Measurements from ENCODE around the gene SARDH. TPM values are rescaled to one million over a fixed set of nuclear protein-coding genes. Genes with fewer than 3 reads are reported as not detected.

Gene SARDH
- total and polyA plus RNA-seq, 9 donors, result 2.5 to 10.0 (median 3.3) TPM

DNA sequence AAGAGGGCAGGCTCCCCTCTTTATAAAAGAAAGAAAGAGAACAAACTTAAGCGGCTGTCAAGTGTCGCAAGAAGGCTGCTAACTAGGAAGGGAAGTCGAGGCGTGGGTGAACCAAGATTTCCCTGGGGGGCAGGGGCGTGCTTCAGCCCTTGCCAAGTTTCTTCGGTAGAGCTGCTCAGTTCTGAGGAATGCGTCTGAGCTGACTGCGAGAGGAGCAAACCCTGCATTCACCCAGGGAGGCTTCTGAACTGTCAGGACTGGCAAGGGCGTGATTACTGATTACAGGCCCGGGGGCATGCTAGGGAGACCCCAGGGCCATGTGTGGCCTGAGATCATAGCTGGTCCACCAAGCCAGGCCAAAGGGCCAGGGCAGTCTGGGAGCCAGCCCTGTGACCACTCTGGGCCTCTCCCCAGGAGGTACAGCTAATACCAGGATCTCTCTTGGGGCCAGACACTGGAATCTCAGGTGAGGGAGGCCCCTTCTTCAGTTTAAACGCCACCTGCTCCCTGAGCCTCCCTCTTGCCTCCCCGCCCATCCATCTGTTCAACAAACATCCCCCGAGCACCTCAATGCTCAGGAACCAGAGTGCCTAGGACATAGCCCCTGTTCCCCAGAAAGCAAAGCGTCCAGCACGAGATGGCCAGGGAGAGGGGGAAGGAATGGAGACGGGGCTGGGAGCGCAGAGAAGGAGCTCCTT is 30.9 kb downstream of the SARDH start:
- intact Hi-C loops (cut with DNase I), result no loop called here
- peaks cover 14% of the 10 kb centered on the region for H3K4me1 ChIP-seq (ENCODE audit: insufficient read depth)
- no peak overlapping the region for H3K27ac ChIP-seq
- H3K9me3 ChIP-seq, result no peaks in the 10 kb centered on the region
- H3K27me3 ChIP-seq, result no peaks in the 10 kb centered on the region
- peak in 4 of 5 donors; percentile 28 to 69 (median 35) for DNase-seq
- WGBS, 3 donors, result 54 to 68% (median 65%) methylated on average over 17 of the region's 17 CpGs
- H3K4me3 ChIP-seq, result no peak overlapping the region
- TF ChIP-seq POLR2A (IDR thresholded peaks at IDR 0.05) (no peak), EP300 (IDR thresholded peaks at IDR 0.05) (no peak)
- TF ChIP-seq, protein P1, sequence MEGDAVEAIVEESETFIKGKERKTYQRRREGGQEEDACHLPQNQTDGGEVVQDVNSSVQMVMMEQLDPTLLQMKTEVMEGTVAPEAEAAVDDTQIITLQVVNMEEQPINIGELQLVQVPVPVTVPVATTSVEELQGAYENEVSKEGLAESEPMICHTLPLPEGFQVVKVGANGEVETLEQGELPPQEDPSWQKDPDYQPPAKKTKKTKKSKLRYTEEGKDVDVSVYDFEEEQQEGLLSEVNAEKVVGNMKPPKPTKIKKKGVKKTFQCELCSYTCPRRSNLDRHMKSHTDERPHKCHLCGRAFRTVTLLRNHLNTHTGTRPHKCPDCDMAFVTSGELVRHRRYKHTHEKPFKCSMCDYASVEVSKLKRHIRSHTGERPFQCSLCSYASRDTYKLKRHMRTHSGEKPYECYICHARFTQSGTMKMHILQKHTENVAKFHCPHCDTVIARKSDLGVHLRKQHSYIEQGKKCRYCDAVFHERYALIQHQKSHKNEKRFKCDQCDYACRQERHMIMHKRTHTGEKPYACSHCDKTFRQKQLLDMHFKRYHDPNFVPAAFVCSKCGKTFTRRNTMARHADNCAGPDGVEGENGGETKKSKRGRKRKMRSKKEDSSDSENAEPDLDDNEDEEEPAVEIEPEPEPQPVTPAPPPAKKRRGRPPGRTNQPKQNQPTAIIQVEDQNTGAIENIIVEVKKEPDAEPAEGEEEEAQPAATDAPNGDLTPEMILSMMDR (IDR thresholded peaks at IDR 0.05), result no peak
- no peaks in the 10 kb centered on the region for H3K36me3 ChIP-seq

- intact Hi-C loops (cut with DNase I), result no loop called here
- no peaks in the 10 kb centered on the region for H3K36me3 ChIP-seq
- peak in 3 of 5 donors; percentile 20 to 27 (median 23) for DNase-seq
- 25 to 38% (median 36%) methylated on average over 12 of the region's 12 CpGs for WGBS, 3 donors
- H3K4me3 ChIP-seq, result no peak overlapping the region
- peaks cover 14% of the 10 kb centered on the region for H3K4me1 ChIP-seq (ENCODE audit: insufficient read depth)
- H3K9me3 ChIP-seq, result no peaks in the 10 kb centered on the region
- H3K27me3 ChIP-seq, result no peaks in the 10 kb centered on the region
- TF ChIP-seq, protein P1 (IDR thresholded peaks at IDR 0.05), result no peak
- no peak for TF ChIP-seq POLR2A (IDR thresholded peaks at IDR 0.05)
- no peak for TF ChIP-seq EP300 (IDR thresholded peaks at IDR 0.05)
- H3K27ac ChIP-seq, result no peak overlapping the region
Observed at GRCh38 chr9:133706307-133707050, 31.7 kb downstream of the SARDH start.

DNA sequence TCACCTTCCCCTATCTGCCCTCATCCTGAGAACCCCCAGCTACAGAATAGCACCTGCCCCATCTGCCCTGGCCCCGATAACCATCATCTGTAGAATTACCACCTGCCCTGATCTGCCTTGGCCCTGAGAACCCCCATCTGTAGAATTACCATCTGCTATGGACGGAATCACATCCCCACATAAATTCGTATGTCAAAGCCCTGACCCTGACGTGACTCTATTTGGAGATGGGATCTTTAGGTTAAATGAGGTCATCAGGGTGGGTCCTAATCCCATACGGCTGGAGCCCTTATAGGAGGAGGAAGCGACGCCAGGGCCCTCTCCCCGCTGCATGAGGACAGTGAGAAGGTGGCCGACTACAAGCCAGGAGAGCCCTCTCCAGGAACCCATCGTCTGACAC is 32.6 kb downstream of the SARDH start:
- Histone ChIP-seq H3K27me3 (no peaks in the 10 kb centered on the region), H3K27ac (no peak overlapping the region), H3K9me3 (no peaks in the 10 kb centered on the region), H3K4me3 (no peak overlapping the region), H3K4me1 (ENCODE audit: insufficient read depth) (peaks cover 14% of the 10 kb centered on the region), H3K36me3 (no peaks in the 10 kb centered on the region)
- intact Hi-C loops (cut with DNase I), result no loop called here
- peak in 3 of 5 donors; percentile 9 to 24 (median 15) for DNase-seq
- WGBS, 3 donors, result 89 to 92% (median 90%) methylated on average over 10 of the region's 10 CpGs
- TF ChIP-seq EP300 (IDR thresholded peaks at IDR 0.05), result no peak
- TF ChIP-seq, protein P1 (IDR thresholded peaks at IDR 0.05), result no peak
- no peak for TF ChIP-seq POLR2A (IDR thresholded peaks at IDR 0.05)

- H3K36me3 ChIP-seq, result no peaks in the 10 kb centered on the region
- no peaks in the 10 kb centered on the region for H3K9me3 ChIP-seq
- TF ChIP-seq POLR2A (IDR thresholded peaks at IDR 0.05), result no peak
- TF ChIP-seq, protein P1 (IDR thresholded peaks at IDR 0.05), result no peak
- no peak for TF ChIP-seq EP300 (IDR thresholded peaks at IDR 0.05)
- WGBS, 3 donors, result 91 to 92% (median 92%) methylated on average over 22 to 23 of the region's 23 CpGs
- peak in 4 of 5 donors; percentile 12 to 29 (median 18) for DNase-seq
- intact Hi-C loops (cut with DNase I), result no loop called here
- no peak overlapping the region for H3K4me3 ChIP-seq
- peaks cover 14% of the 10 kb centered on the region for H3K4me1 ChIP-seq (ENCODE audit: insufficient read depth)
- H3K27me3 ChIP-seq, result no peaks in the 10 kb centered on the region
- H3K27ac ChIP-seq, result no peak overlapping the region
Observed at GRCh38 chr9:133704711-133705181, 33.4 kb downstream of the SARDH start.
